Measurements from ENCODE around the gene TTL. TPM values are rescaled to one million over a fixed set of nuclear protein-coding genes. Genes with fewer than 3 reads are reported as not detected.

TTL gene
- total and polyA plus RNA-seq, 9 donors = 28.8 to 43.5 (median 38.3) TPM

DNA sequence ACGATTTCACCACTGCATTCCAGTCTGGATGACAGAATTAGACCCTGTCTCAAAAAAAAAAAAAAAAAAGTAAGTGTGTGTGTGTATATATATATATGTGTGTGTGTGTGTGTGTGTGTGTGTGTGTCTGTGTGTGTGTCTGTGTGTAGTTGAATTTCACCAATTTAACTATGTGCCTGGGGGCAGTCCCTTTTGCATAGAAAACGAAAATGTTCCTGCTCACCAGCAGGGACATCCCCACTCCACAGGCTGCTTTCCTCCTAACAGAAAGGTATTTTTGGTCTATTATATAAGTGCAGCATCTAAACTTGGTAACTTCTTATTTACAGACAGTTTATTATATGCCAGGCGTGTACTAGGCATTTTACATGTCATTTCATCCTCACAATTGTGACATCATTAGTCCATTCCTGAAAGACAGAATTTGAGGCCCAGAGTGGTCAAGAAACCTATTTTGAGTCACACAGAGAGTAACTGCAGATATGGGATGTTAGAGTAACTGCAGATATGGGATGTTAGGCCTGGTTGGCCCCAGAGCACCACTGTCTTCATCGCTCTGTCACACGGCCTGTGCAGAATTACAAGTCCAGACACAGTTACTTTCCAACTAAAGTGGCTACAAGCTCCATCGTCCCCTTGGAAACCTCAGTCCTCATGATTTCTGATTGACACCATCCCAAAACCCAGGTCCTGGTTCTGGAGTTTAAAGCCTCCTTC lies 9.3 kb upstream of the TTL start:
- Histone ChIP-seq H3K27ac (ENCODE audit: low read length) (no peak overlapping the region), H3K9me3 (replicated peaks; ENCODE audit: control insufficient read depth, low read depth, low read length) (no peaks in the 10 kb centered on the region), H3K4me1 (ENCODE audit: control insufficient read depth, insufficient read depth, low read length) (no peaks in the 10 kb centered on the region), H3K36me3 (ENCODE audit: control insufficient read depth, insufficient read depth, low read length) (no peaks in the 10 kb centered on the region), H3K27me3 (ENCODE audit: control insufficient read depth, insufficient read depth, low read length) (no peaks in the 10 kb centered on the region), H3K4me3 (ENCODE audit: low read length) (no peak overlapping the region)
- no peak for DNase-seq
- 70% methylated on average over 2 of the region's 6 CpGs for WGBS (ENCODE audit: insufficient coverage)

GRCh38 chr2:112474844-112475486 lies 7.0 kb upstream of the TTL start:
- Histone ChIP-seq H3K36me3 (ENCODE audit: control insufficient read depth, insufficient read depth, low read length) (no peaks in the 10 kb centered on the region), H3K27me3 (ENCODE audit: control insufficient read depth, insufficient read depth, low read length) (peaks cover 3% of the 10 kb centered on the region), H3K27ac (ENCODE audit: low read length) (no peak overlapping the region), H3K4me3 (ENCODE audit: low read length) (no peak overlapping the region), H3K9me3 (replicated peaks; ENCODE audit: control insufficient read depth, low read depth, low read length) (no peaks in the 10 kb centered on the region), H3K4me1 (ENCODE audit: control insufficient read depth, insufficient read depth, low read length) (no peaks in the 10 kb centered on the region)
- WGBS (ENCODE audit: insufficient coverage) = 77% methylated on average over 3 of the region's 6 CpGs
- DNase-seq = no peak

DNA sequence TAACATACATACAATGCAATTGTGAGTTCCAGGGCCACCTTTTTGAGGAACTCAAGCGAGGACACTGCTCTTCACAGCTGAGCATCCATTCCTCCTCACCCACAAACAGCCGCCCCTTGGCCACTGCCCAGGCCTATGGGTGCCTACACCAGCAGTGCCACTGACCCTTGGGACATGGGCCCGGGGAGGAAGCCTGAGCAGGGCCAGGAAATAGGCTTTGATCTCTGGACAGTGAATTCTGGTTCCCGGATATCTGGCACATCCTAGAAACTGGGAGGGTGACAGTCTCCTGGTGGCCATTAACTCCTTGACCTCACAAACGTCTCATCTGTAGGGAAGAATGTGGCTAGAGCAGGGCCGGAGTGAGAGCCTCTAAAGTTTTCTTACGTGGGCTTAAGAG lies 5.5 kb upstream of the TTL start:
- 65% methylated on average over 3 of the region's 7 CpGs for WGBS (ENCODE audit: insufficient coverage)

DNA sequence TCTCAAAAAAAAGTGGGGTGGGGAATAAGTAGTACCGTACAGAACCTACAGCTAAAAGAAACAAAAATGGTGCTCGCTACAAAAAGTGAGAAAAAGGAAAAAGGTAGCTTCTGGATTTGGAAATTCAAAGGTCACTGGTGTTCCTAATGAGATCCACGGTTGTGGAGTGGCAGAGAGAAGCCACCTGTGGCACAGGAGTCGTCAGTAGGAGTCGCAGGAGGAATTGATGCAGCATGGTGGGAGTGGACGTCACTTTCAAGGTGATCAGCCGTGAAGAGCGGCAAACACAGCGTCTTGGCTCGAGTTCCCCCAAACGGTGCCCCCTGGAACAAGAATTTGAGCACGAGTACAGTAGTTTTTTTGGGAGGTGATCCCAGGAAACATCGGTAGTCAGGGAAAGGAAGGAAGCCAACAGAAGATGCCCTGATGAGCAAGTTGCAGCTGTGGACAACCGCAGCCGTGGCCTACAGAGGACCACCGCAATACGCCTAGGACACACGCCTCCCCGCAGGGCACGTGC lies 1.4 kb upstream of the TTL start:
- Histone ChIP-seq H3K27me3 (ENCODE audit: control insufficient read depth, insufficient read depth, low read length) (peaks cover 3% of the 10 kb centered on the region), H3K27ac (ENCODE audit: low read length) (no peak overlapping the region), H3K9me3 (replicated peaks; ENCODE audit: control insufficient read depth, low read depth, low read length) (no peaks in the 10 kb centered on the region), H3K4me3 (ENCODE audit: low read length) (no peak overlapping the region), H3K36me3 (ENCODE audit: control insufficient read depth, insufficient read depth, low read length) (peaks cover 5% of the 10 kb centered on the region), H3K4me1 (ENCODE audit: control insufficient read depth, insufficient read depth, low read length) (peaks cover 15% of the 10 kb centered on the region)
- DNase-seq = peak; percentile 19
- 18% methylated on average over 20 of the region's 20 CpGs for WGBS (ENCODE audit: insufficient coverage)

More for the DNA sequence above, 5.5 kb upstream of the TTL start:
- H3K4me1 ChIP-seq (ENCODE audit: control insufficient read depth, insufficient read depth, low read length) = peaks cover 4% of the 10 kb centered on the region
- no peaks in the 10 kb centered on the region for H3K9me3 ChIP-seq (replicated peaks; ENCODE audit: control insufficient read depth, low read depth, low read length)
- peaks cover 3% of the 10 kb centered on the region for H3K27me3 ChIP-seq (ENCODE audit: control insufficient read depth, insufficient read depth, low read length)
- no peak overlapping the region for H3K27ac ChIP-seq (ENCODE audit: low read length)
- no peak for DNase-seq
- no peaks in the 10 kb centered on the region for H3K36me3 ChIP-seq (ENCODE audit: control insufficient read depth, insufficient read depth, low read length)
- H3K4me3 ChIP-seq (ENCODE audit: low read length) = no peak overlapping the region

- WGBS (ENCODE audit: insufficient coverage) = under 1% methylated on average over 16 of the region's 19 CpGs
- Histone ChIP-seq H3K27me3 (ENCODE audit: control insufficient read depth, insufficient read depth, low read length) (peaks cover 3% of the 10 kb centered on the region), H3K9me3 (replicated peaks; ENCODE audit: control insufficient read depth, low read depth, low read length) (no peaks in the 10 kb centered on the region), H3K27ac (ENCODE audit: low read length) (peak overlapping the region; percentile 72), H3K36me3 (ENCODE audit: control insufficient read depth, insufficient read depth, low read length) (peaks cover 9% of the 10 kb centered on the region), H3K4me3 (ENCODE audit: low read length) (peak overlapping the region; percentile 86), H3K4me1 (ENCODE audit: control insufficient read depth, insufficient read depth, low read length) (peaks cover 15% of the 10 kb centered on the region)
- DNase-seq = peak; percentile 89
Observed at GRCh38 chr2:112481050-112481527, 867 bp upstream of the TTL start.

DNA sequence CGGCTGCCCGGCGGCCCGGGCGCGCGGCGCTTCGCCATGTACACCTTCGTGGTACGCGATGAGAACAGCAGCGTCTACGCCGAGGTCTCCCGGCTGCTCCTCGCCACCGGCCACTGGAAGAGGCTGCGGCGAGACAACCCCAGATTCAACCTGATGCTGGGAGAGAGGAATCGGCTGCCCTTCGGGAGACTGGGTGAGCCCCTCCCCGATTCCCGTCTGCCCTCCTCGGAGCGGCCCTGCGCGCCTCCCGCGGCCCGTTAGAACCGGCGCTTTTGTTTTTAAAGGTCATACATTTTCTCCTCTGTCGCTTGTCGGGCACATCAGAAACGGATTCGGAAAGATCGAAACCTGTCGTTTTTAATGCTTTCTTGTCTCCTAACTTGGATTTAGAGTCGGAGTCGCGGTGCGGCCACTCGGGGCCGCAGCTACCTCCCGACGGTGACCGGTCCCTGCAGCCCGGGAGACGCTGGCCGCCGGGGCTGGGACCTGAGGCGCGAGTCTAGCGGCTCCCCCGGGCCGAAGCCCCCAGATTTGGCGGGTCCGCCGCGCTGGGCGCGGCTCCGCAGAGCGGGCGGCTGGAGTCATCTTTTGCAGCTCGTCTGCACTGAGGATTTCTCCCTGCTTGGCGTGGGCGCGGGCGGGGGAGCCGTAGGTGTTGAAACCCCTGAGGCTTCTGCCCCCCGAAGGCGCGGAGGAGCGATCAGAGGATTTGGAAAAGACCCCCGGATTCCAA lies 519 bp downstream of the TTL start:
- Histone ChIP-seq H3K4me1 (ENCODE audit: control insufficient read depth, insufficient read depth, low read length) (peaks cover 15% of the 10 kb centered on the region), H3K9me3 (replicated peaks; ENCODE audit: control insufficient read depth, low read depth, low read length) (no peaks in the 10 kb centered on the region), H3K27me3 (ENCODE audit: control insufficient read depth, insufficient read depth, low read length) (peaks cover 3% of the 10 kb centered on the region), H3K27ac (ENCODE audit: low read length) (peak overlapping the region; percentile 91), H3K4me3 (ENCODE audit: low read length) (peak overlapping the region; percentile 90), H3K36me3 (ENCODE audit: control insufficient read depth, insufficient read depth, low read length) (peaks cover 15% of the 10 kb centered on the region)
- under 1% methylated on average over 71 of the region's 77 CpGs for WGBS (ENCODE audit: insufficient coverage)
- peak; percentile 50 for DNase-seq

GRCh38 chr2:112483042-112483473 lies 1.1 kb downstream of the TTL start:
- DNase-seq = peak; percentile 33

DNA sequence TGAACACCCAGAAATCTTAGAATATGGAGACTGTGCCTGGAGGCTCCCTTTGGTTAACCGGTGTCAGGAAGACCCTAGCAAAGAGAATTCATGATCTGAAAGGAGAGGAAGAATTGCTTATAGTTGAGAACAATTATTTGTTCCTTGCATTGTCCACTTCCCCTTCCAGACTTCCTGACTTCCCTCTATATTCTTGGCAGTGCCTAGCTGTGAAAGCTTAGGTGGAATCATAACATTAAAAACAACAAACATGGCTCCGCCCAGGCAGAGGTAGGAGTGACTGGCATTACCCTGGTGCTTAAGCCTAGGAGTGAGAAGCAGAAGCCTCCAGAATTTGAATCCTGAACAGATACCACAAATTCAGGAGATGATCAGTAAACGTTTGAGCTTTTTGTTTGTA lies 1.9 kb downstream of the TTL start:
- H3K4me1 ChIP-seq (ENCODE audit: control insufficient read depth, insufficient read depth, low read length) = peaks cover 19% of the 10 kb centered on the region
- no peak overlapping the region for H3K27ac ChIP-seq (ENCODE audit: low read length)
- WGBS (ENCODE audit: insufficient coverage) = no CpG with 5 or more reads among the region's 3 CpGs
- peaks cover 15% of the 10 kb centered on the region for H3K36me3 ChIP-seq (ENCODE audit: control insufficient read depth, insufficient read depth, low read length)
- no peaks in the 10 kb centered on the region for H3K9me3 ChIP-seq (replicated peaks; ENCODE audit: control insufficient read depth, low read depth, low read length)
- H3K27me3 ChIP-seq (ENCODE audit: control insufficient read depth, insufficient read depth, low read length) = peaks cover 3% of the 10 kb centered on the region
- peak; percentile 4 for DNase-seq
- no peak overlapping the region for H3K4me3 ChIP-seq (ENCODE audit: low read length)

More at GRCh38 chr2:112483042-112483473, 1.1 kb downstream of the TTL start:
- peak overlapping the region; percentile 91 for H3K27ac ChIP-seq (ENCODE audit: low read length)
- peaks cover 3% of the 10 kb centered on the region for H3K27me3 ChIP-seq (ENCODE audit: control insufficient read depth, insufficient read depth, low read length)
- peaks cover 15% of the 10 kb centered on the region for H3K36me3 ChIP-seq (ENCODE audit: control insufficient read depth, insufficient read depth, low read length)
- peak overlapping the region; percentile 90 for H3K4me3 ChIP-seq (ENCODE audit: low read length)
- no peaks in the 10 kb centered on the region for H3K9me3 ChIP-seq (replicated peaks; ENCODE audit: control insufficient read depth, low read depth, low read length)
- no CpG with 5 or more reads among the region's 10 CpGs for WGBS (ENCODE audit: insufficient coverage)
- H3K4me1 ChIP-seq (ENCODE audit: control insufficient read depth, insufficient read depth, low read length) = peaks cover 19% of the 10 kb centered on the region

GRCh38 chr2:112485849-112486248 lies 3.9 kb downstream of the TTL start:
- Histone ChIP-seq H3K4me1 (ENCODE audit: control insufficient read depth, insufficient read depth, low read length) (peaks cover 15% of the 10 kb centered on the region), H3K27me3 (ENCODE audit: control insufficient read depth, insufficient read depth, low read length) (no peaks in the 10 kb centered on the region), H3K27ac (ENCODE audit: low read length) (no peak overlapping the region), H3K36me3 (ENCODE audit: control insufficient read depth, insufficient read depth, low read length) (peaks cover 19% of the 10 kb centered on the region), H3K4me3 (ENCODE audit: low read length) (no peak overlapping the region), H3K9me3 (replicated peaks; ENCODE audit: control insufficient read depth, low read depth, low read length) (no peaks in the 10 kb centered on the region)
- no peak for DNase-seq
- WGBS (ENCODE audit: insufficient coverage) = no CpG with 5 or more reads among the region's 6 CpGs

GRCh38 chr2:112486895-112487294 lies 4.9 kb downstream of the TTL start:
- Histone ChIP-seq H3K27me3 (ENCODE audit: control insufficient read depth, insufficient read depth, low read length) (no peaks in the 10 kb centered on the region), H3K4me1 (ENCODE audit: control insufficient read depth, insufficient read depth, low read length) (peaks cover 15% of the 10 kb centered on the region), H3K27ac (ENCODE audit: low read length) (no peak overlapping the region), H3K4me3 (ENCODE audit: low read length) (no peak overlapping the region), H3K36me3 (ENCODE audit: control insufficient read depth, insufficient read depth, low read length) (peaks cover 19% of the 10 kb centered on the region), H3K9me3 (replicated peaks; ENCODE audit: control insufficient read depth, low read depth, low read length) (no peaks in the 10 kb centered on the region)
- 80% methylated on average over 1 of the region's 5 CpGs for WGBS (ENCODE audit: insufficient coverage)
- no peak for DNase-seq

All from muscle of leg (tissue), 11 donors.